Fibroblast of pulmonary artery (primary cell): ENCODE data around the gene FAM47E.
"Not testable (repeated sequence)": the region's sequence is repeated elsewhere in the genome, so short reads cannot be mapped to it uniquely, and the experiment has no call there.

Experiments
- DNase-seq: peaks from one replicate; pipeline ENCODE4 v3.0.0-alpha.2; 2010; ENCODE audit warnings: low read depth
- H3K4me3 ChIP-seq: replicated peaks from 2 replicates; pipeline ENCODE4 v1.5.1; 2011; ENCODE audit warnings: low read depth, mild to moderate bottlenecking, control low read depth, low read length, moderate library complexity
- TF ChIP-seq, protein P1 (sequence below): IDR thresholded peaks from 2 replicates; pipeline ENCODE4 v1.5.1; 2011; ENCODE audit warnings: mild to moderate bottlenecking, control low read depth, low read length, inconsistent platforms; ENCODE audit errors: missing control alignments

FAM47E gene

GRCh38 chr4:76282941-76283689 lies 31.6 kb downstream of the FAM47E start:
- no peak overlapping the region for H3K4me3 ChIP-seq
- DNase-seq, result no peak
- TF ChIP-seq, protein P1, sequence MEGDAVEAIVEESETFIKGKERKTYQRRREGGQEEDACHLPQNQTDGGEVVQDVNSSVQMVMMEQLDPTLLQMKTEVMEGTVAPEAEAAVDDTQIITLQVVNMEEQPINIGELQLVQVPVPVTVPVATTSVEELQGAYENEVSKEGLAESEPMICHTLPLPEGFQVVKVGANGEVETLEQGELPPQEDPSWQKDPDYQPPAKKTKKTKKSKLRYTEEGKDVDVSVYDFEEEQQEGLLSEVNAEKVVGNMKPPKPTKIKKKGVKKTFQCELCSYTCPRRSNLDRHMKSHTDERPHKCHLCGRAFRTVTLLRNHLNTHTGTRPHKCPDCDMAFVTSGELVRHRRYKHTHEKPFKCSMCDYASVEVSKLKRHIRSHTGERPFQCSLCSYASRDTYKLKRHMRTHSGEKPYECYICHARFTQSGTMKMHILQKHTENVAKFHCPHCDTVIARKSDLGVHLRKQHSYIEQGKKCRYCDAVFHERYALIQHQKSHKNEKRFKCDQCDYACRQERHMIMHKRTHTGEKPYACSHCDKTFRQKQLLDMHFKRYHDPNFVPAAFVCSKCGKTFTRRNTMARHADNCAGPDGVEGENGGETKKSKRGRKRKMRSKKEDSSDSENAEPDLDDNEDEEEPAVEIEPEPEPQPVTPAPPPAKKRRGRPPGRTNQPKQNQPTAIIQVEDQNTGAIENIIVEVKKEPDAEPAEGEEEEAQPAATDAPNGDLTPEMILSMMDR, result no peak

GRCh38 chr4:76283900-76284299 lies 32.4 kb downstream of the FAM47E start:
- TF ChIP-seq, protein P1, result no peak

DNA sequence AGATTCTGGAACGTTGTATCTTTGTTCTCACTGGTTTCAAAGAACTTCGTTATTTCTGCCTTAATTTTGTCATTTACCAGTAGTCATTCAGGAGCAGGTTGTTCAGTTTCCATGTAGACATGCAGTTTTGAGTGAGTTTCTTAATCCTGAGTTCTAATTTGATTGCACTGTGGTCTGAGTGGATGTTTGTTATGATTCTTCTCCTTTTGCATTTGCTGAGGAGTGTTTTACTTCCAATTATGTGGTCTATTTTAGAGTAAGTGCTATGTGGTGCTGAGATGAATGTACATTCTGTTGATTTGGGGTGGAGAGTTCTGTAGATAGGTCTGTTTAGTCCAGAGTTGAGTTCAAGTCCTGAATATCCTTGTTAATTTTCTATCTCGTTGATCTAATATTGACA lies 36.3 kb downstream of the FAM47E start:
- not testable (repeated sequence) for H3K4me3 ChIP-seq, DNase-seq

More at GRCh38 chr4:76283900-76284299, 32.4 kb downstream of the FAM47E start:
- no peak for DNase-seq
- no peak overlapping the region for H3K4me3 ChIP-seq

DNA sequence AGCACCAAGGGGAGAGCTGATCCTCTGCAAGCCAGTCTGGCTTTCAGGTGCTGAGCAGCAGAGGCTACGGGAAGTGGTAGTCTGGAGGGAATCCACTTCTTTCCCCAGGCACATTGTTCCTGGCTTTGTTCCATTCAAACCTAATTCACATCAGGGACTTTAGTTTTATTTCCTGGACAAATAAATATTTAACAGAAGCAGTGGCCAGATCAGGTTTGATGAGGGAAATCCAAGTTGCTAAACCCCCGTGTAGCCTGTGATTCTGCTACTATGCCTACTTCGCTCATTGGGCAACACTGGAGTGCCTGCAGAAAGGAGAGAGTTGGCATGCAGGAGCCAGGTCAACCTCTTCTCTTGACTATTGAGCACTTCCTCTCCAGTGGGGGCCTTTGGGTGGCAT lies 41.2 kb downstream of the FAM47E start:
- no peak for DNase-seq
- TF ChIP-seq, protein P1, result no peak
- no peak overlapping the region for H3K4me3 ChIP-seq

DNA sequence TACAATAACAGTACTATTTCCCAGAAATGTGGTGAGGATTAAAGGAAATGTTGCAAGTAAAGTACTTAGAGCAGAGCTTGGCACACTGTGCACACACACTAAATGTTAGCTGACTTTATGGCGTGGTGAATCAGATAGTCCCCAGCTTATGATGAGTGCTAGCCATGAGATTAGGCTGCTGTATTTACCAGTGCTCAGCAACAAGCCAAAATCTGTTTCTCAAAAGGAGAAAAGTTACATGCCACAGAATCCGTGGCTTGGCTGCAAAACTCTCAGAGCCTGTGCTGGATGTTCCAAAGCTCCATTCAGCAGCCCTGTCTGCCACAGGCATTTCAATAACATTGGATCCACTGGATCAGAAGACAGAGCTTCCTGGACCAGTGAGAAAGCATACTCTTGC lies 42.3 kb downstream of the FAM47E start:
- H3K4me3 ChIP-seq, result no peak overlapping the region
- peak; percentile 16 for DNase-seq
- TF ChIP-seq, protein P1, result no peak

- DNase-seq, result no peak
- H3K4me3 ChIP-seq, result no peak overlapping the region
- TF ChIP-seq, protein P1, result no peak
These were observed 44.8 kb downstream of the FAM47E start for GRCh38 chr4:76296286-76296820.

DNA sequence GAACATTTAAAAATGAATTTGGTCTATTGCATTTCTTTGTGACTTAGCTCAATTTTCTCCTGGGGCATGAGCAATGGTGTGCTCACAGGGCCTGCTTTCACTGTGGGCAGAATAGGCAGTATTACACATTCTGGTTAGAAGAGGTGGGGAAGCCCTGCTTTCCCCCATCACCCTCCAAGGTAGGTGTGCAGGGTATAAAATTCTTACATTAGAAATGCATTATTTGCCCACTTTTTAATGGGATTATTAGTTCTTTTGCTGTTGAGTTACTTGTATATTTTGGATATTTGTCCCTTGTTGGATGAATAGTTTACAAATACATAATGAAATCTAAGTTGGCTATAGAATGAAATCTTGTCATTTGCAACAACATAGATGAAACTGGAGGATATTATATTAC lies 46.7 kb downstream of the FAM47E start:
- no peak overlapping the region for H3K4me3 ChIP-seq
- DNase-seq, result no peak
- TF ChIP-seq, protein P1, result no peak
